ENCODE data around the gene TFF3.

- TF ChIP-seq EZH2phosphoT487 (IDR thresholded peaks at IDR 0.05; ENCODE audit: borderline replicate concordance, low read depth, low read length): no peak
- no peak for TF ChIP-seq CTCF (conservative IDR thresholded peaks at IDR 0.05; ENCODE audit: low read length)
Observed at GRCh38 chr21:42313501-42313969, 1.7 kb downstream of the TFF3 start.
